PFSK-1 (cell line): ENCODE results near the gene RALBP1.

Experiments
- FOXP2 ChIP-seq: optimal IDR thresholded peaks from 2 replicates; pipeline ENCODE3; 2011; ENCODE audit warnings: borderline replicate concordance, control low read depth, inconsistent platforms; ENCODE audit not compliant: insufficient read depth; ENCODE audit errors: extremely low read length, extremely low read depth
- POLR2AphosphoS5 ChIP-seq: IDR thresholded peaks from 2 replicates; pipeline ENCODE4 v1.6.1; 2012; ENCODE audit warnings: low read depth, mild to moderate bottlenecking, control low read depth, low read length, moderate library complexity
- SIN3A ChIP-seq: IDR thresholded peaks from 2 replicates; pipeline ENCODE4 v1.6.1; 2012; ENCODE audit warnings: mild to moderate bottlenecking, low read length, moderate library complexity, borderline replicate concordance; ENCODE audit not compliant: insufficient read depth
- TAF1 ChIP-seq: IDR thresholded peaks from 2 replicates; pipeline ENCODE4 v1.6.1; 2012; ENCODE audit warnings: low read length, control low read depth, borderline replicate concordance; ENCODE audit not compliant: insufficient read depth
- TF ChIP-seq, protein P1 (sequence below), 2 experiments: IDR thresholded peaks; 2 replicates each; pipeline versions ENCODE4 v1.6.1 to v1.8.0; 2011 to 2012; ENCODE audit warnings: low read depth in 2 of 2, low read length in 2 of 2, control low read depth in 1 of 2, inconsistent platforms in 1 of 2, mild to moderate bottlenecking in 1 of 2, moderate library complexity in 1 of 2; ENCODE audit not compliant: insufficient read depth in 1 of 2

RALBP1 gene

GRCh38 chr18:9446839-9447238 is 28.5 kb upstream of the RALBP1 start:
- no peak for TF ChIP-seq SIN3A
- TF ChIP-seq, protein P1, sequence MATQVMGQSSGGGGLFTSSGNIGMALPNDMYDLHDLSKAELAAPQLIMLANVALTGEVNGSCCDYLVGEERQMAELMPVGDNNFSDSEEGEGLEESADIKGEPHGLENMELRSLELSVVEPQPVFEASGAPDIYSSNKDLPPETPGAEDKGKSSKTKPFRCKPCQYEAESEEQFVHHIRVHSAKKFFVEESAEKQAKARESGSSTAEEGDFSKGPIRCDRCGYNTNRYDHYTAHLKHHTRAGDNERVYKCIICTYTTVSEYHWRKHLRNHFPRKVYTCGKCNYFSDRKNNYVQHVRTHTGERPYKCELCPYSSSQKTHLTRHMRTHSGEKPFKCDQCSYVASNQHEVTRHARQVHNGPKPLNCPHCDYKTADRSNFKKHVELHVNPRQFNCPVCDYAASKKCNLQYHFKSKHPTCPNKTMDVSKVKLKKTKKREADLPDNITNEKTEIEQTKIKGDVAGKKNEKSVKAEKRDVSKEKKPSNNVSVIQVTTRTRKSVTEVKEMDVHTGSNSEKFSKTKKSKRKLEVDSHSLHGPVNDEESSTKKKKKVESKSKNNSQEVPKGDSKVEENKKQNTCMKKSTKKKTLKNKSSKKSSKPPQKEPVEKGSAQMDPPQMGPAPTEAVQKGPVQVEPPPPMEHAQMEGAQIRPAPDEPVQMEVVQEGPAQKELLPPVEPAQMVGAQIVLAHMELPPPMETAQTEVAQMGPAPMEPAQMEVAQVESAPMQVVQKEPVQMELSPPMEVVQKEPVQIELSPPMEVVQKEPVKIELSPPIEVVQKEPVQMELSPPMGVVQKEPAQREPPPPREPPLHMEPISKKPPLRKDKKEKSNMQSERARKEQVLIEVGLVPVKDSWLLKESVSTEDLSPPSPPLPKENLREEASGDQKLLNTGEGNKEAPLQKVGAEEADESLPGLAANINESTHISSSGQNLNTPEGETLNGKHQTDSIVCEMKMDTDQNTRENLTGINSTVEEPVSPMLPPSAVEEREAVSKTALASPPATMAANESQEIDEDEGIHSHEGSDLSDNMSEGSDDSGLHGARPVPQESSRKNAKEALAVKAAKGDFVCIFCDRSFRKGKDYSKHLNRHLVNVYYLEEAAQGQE (IDR thresholded peaks at IDR 0.05; ENCODE audit: insufficient read depth in 1 of 2, low read depth in 2 of 2, low read length in 2 of 2): no peak
- no peak for TF ChIP-seq POLR2AphosphoS5
- TF ChIP-seq TAF1: no peak

GRCh38 chr18:9447334-9447733 is 28.0 kb upstream of the RALBP1 start:
- no peak for TF ChIP-seq FOXP2
- TF ChIP-seq, protein P1 (IDR thresholded peaks at IDR 0.05; ENCODE audit: insufficient read depth in 1 of 2, low read depth in 2 of 2, low read length in 2 of 2): no peak
- TF ChIP-seq SIN3A: no peak
- no peak for TF ChIP-seq POLR2AphosphoS5
- no peak for TF ChIP-seq TAF1

- TF ChIP-seq, protein P1 (IDR thresholded peaks at IDR 0.05; ENCODE audit: insufficient read depth in 1 of 2, low read depth in 2 of 2, low read length in 2 of 2): no peak
- TF ChIP-seq POLR2AphosphoS5 (no peak), FOXP2 (no peak), SIN3A (no peak), TAF1 (no peak)
These were observed 25.5 kb upstream of the RALBP1 start for GRCh38 chr18:9449600-9450414.

GRCh38 chr18:9453283-9453682 is 22.0 kb upstream of the RALBP1 start:
- TF ChIP-seq FOXP2: no peak

GRCh38 chr18:9454061-9454703 is 21.1 kb upstream of the RALBP1 start:
- TF ChIP-seq SIN3A (no peak), FOXP2 (no peak), POLR2AphosphoS5 (no peak), TAF1 (no peak)
- TF ChIP-seq, protein P1 (IDR thresholded peaks at IDR 0.05; ENCODE audit: insufficient read depth in 1 of 2, low read depth in 2 of 2, low read length in 2 of 2): no peak
